ENCODE results near the gene FAM171A1.

Gene FAM171A1

GRCh38 chr10:15369256-15370211, 1.6 kb downstream of the FAM171A1 start:
- H4K91ac ChIP-seq (ENCODE audit: low read depth, low read length, poor library complexity): no peak overlapping the region
- DNase-seq (ENCODE audit: low spot score): no peak
- H3K18ac ChIP-seq (ENCODE audit: low read length): peak overlapping the region; percentile 4
- peak overlapping the region; percentile 94 for H2AFZ ChIP-seq (ENCODE audit: low read length)
- H2BK15ac ChIP-seq (ENCODE audit: low read length): no peak overlapping the region
- H2BK12ac ChIP-seq (ENCODE audit: low read length): no peak overlapping the region
- peak overlapping the region; percentile 57 to 96 for H3K4me3 ChIP-seq (ENCODE audit: low read length in 2 of 2)
- H3K36me3 ChIP-seq (replicated peaks in 1 of 2; ENCODE audit: control insufficient read depth in 2 of 2, insufficient read depth in 2 of 2, low read length in 2 of 2): no peaks in the 10 kb centered on the region
- peaks cover 0 to 9% (median 1%) of the 10 kb centered on the region in 3 experiments for H3K27me3 ChIP-seq (ENCODE audit: control insufficient read depth in 3 of 3, insufficient read depth in 3 of 3, low read depth in 1 of 3, low read length in 3 of 3)
- H3K9ac ChIP-seq (ENCODE audit: low read depth, low read length, poor library complexity): no peak overlapping the region
- H3K14ac ChIP-seq (ENCODE audit: low read length): no peak overlapping the region
- H2BK5ac ChIP-seq (ENCODE audit: low read length): no peak overlapping the region
- peaks cover 0 to 9% of the 10 kb centered on the region in 2 donors for H3K9me3 ChIP-seq (replicated peaks in 1 of 2; ENCODE audit: control insufficient read depth in 2 of 2, insufficient read depth in 1 of 2, low read depth in 1 of 2, low read length in 2 of 2)
- H2BK120ac ChIP-seq (ENCODE audit: low read depth, low read length): peak overlapping the region; percentile 50
- peak overlapping the region; percentile 57 for H3K23ac ChIP-seq (ENCODE audit: low read depth, low read length, poor library complexity)
- no peak overlapping the region for H3K27ac ChIP-seq (replicated peaks; ENCODE audit: low read length)
- peaks cover 0 to 3% of the 10 kb centered on the region in 2 donors for H3K4me1 ChIP-seq (ENCODE audit: control insufficient read depth in 2 of 2, insufficient read depth in 1 of 2, low read depth in 1 of 2, low read length in 2 of 2)
- H3K4ac ChIP-seq (ENCODE audit: low read length): peak overlapping the region; percentile 17
- H3K79me1 ChIP-seq (ENCODE audit: low read depth, low read length): no peaks in the 10 kb centered on the region
- no peak overlapping the region for H4K8ac ChIP-seq (ENCODE audit: low read depth, low read length)
- peak overlapping the region; percentile 75 for H3K4me2 ChIP-seq (ENCODE audit: insufficient read depth, low read length, poor library complexity, severe bottlenecking)
- no peak overlapping the region for H2AK5ac ChIP-seq (ENCODE audit: low read depth, low read length)
- WGBS, 2 donors (ENCODE audit: extremely low coverage in 2 of 2, insufficient read length in 2 of 2, insufficient replicate concordance in 1 of 2): no CpG with 5 or more reads among the region's 29 CpGs

GRCh38 chr10:15368101-15368855, 2.8 kb downstream of the FAM171A1 start:
- peaks cover 0 to 15% of the 10 kb centered on the region in 2 donors for H3K9me3 ChIP-seq (replicated peaks in 1 of 2; ENCODE audit: control insufficient read depth in 2 of 2, insufficient read depth in 1 of 2, low read depth in 1 of 2, low read length in 2 of 2)
- no CpG with 5 or more reads among the region's 7 CpGs for WGBS, 2 donors (ENCODE audit: extremely low coverage in 2 of 2, insufficient read length in 2 of 2, insufficient replicate concordance in 1 of 2)

GRCh38 chr10:15367296-15368085, 3.6 kb downstream of the FAM171A1 start:
- Histone ChIP-seq H2AK5ac (ENCODE audit: low read depth, low read length) (no peak overlapping the region), H4K91ac (ENCODE audit: low read depth, low read length, poor library complexity) (no peak overlapping the region), H3K4ac (ENCODE audit: low read length) (no peak overlapping the region), H2BK15ac (ENCODE audit: low read length) (no peak overlapping the region), H3K14ac (ENCODE audit: low read length) (no peak overlapping the region), H3K9ac (ENCODE audit: low read depth, low read length, poor library complexity) (no peak overlapping the region), H2AFZ (ENCODE audit: low read length) (no peak overlapping the region), H3K27ac (replicated peaks; ENCODE audit: low read length) (no peak overlapping the region), H2BK12ac (ENCODE audit: low read length) (no peak overlapping the region), H3K4me1 (ENCODE audit: control insufficient read depth in 2 of 2, insufficient read depth in 1 of 2, low read depth in 1 of 2, low read length in 2 of 2) (peaks cover 7 to 9% of the 10 kb centered on the region in 2 donors), H3K9me3 (replicated peaks in 1 of 2; ENCODE audit: control insufficient read depth in 2 of 2, insufficient read depth in 1 of 2, low read depth in 1 of 2, low read length in 2 of 2) (peaks cover 0 to 15% of the 10 kb centered on the region in 2 donors), H3K4me2 (ENCODE audit: insufficient read depth, low read length, poor library complexity, severe bottlenecking) (no peak overlapping the region), H3K18ac (ENCODE audit: low read length) (no peak overlapping the region), H3K27me3 (ENCODE audit: control insufficient read depth in 3 of 3, insufficient read depth in 3 of 3, low read depth in 1 of 3, low read length in 3 of 3) (peaks cover 0 to 9% (median 1%) of the 10 kb centered on the region in 3 experiments), H4K8ac (ENCODE audit: low read depth, low read length) (no peak overlapping the region), H2BK5ac (ENCODE audit: low read length) (no peak overlapping the region), H3K79me1 (ENCODE audit: low read depth, low read length) (no peaks in the 10 kb centered on the region), H3K36me3 (replicated peaks in 1 of 2; ENCODE audit: control insufficient read depth in 2 of 2, insufficient read depth in 2 of 2, low read length in 2 of 2) (peaks cover 0 to 5% of the 10 kb centered on the region in 2 donors), H3K23ac (ENCODE audit: low read depth, low read length, poor library complexity) (no peak overlapping the region), H2BK120ac (ENCODE audit: low read depth, low read length) (no peak overlapping the region), H3K4me3 (ENCODE audit: low read length in 2 of 2) (no peak overlapping the region)
- DNase-seq (ENCODE audit: low spot score): no peak
- no CpG with 5 or more reads among the region's 8 CpGs for WGBS, 2 donors (ENCODE audit: extremely low coverage in 2 of 2, insufficient read length in 2 of 2, insufficient replicate concordance in 1 of 2)

More at GRCh38 chr10:15368101-15368855, 2.8 kb downstream of the FAM171A1 start:
- no peak overlapping the region for H3K27ac ChIP-seq (replicated peaks; ENCODE audit: low read length)
- H2BK120ac ChIP-seq (ENCODE audit: low read depth, low read length): no peak overlapping the region
- no peak overlapping the region for H3K4me2 ChIP-seq (ENCODE audit: insufficient read depth, low read length, poor library complexity, severe bottlenecking)
- H2BK5ac ChIP-seq (ENCODE audit: low read length): no peak overlapping the region
- no peak overlapping the region for H3K4me3 ChIP-seq (ENCODE audit: low read length in 2 of 2)
- H3K9ac ChIP-seq (ENCODE audit: low read depth, low read length, poor library complexity): no peak overlapping the region
- no peak overlapping the region for H2BK12ac ChIP-seq (ENCODE audit: low read length)
- peaks cover 0 to 5% of the 10 kb centered on the region in 2 donors for H3K36me3 ChIP-seq (replicated peaks in 1 of 2; ENCODE audit: control insufficient read depth in 2 of 2, insufficient read depth in 2 of 2, low read length in 2 of 2)
- peaks cover 4 to 7% of the 10 kb centered on the region in 2 donors for H3K4me1 ChIP-seq (ENCODE audit: control insufficient read depth in 2 of 2, insufficient read depth in 1 of 2, low read depth in 1 of 2, low read length in 2 of 2)
- no peak for DNase-seq (ENCODE audit: low spot score)
- no peak overlapping the region for H2AK5ac ChIP-seq (ENCODE audit: low read depth, low read length)
- H3K27me3 ChIP-seq (ENCODE audit: control insufficient read depth in 3 of 3, insufficient read depth in 3 of 3, low read depth in 1 of 3, low read length in 3 of 3): peaks cover 0 to 9% (median 1%) of the 10 kb centered on the region in 3 experiments
- H4K91ac ChIP-seq (ENCODE audit: low read depth, low read length, poor library complexity): no peak overlapping the region
- H2AFZ ChIP-seq (ENCODE audit: low read length): no peak overlapping the region
- H3K18ac ChIP-seq (ENCODE audit: low read length): no peak overlapping the region
- no peak overlapping the region for H4K8ac ChIP-seq (ENCODE audit: low read depth, low read length)
- H3K14ac ChIP-seq (ENCODE audit: low read length): no peak overlapping the region
- no peak overlapping the region for H3K23ac ChIP-seq (ENCODE audit: low read depth, low read length, poor library complexity)
- no peak overlapping the region for H3K4ac ChIP-seq (ENCODE audit: low read length)
- no peaks in the 10 kb centered on the region for H3K79me1 ChIP-seq (ENCODE audit: low read depth, low read length)
- H2BK15ac ChIP-seq (ENCODE audit: low read length): no peak overlapping the region

Measured in neuronal stem cell (in vitro differentiated cells).